Gastrocnemius medialis (tissue), 4 donors: ENCODE data around the gene NDUFB8. TPM values are rescaled to one million over a fixed set of nuclear protein-coding genes. Genes with fewer than 3 reads are reported as not detected.
A peak's percentile ranks its signal among the peaks of the same experiment; 100 is the strongest.
"Not testable (repeated sequence)": the region's sequence is repeated elsewhere in the genome, so short reads cannot be mapped to it uniquely, and the experiment has no call there.

Experiments used
- ATAC-seq, 2 donors: fragments of 150-250 bp; one replicate each; pipeline ENCODE4 v1.9.1; 2016
- DNase-seq, 2 donors: peaks; one replicate each; pipeline ENCODE4 v3.0.0-alpha.2; 2019
- H3K27ac ChIP-seq, 4 donors: fragments of 200-600 bp; sonication (generic); 1 replicate in 1 of 4; 2 replicates in 3 of 4; pipeline ENCODE4 v1.5.1; 2016 to 2018; ENCODE audit warnings: mild to moderate bottlenecking in 2 of 4, moderate library complexity in 1 of 4
- H3K27me3 ChIP-seq, 3 donors: fragments of 200-600 bp; sonication (generic) in 2 of 3; 1 replicate in 1 of 3; 2 replicates in 2 of 3; pipeline versions ENCODE4 v1.5.1 to v1.6.0; 2016 to 2019; ENCODE audit warnings: mild to moderate bottlenecking in 1 of 3, moderate library complexity in 1 of 3
- H3K36me3 ChIP-seq, 2 donors: fragments of 200-600 bp; sonication (generic) in 1 of 2; one replicate each; pipeline ENCODE4 v1.5.1; 2017 to 2018
- H3K4me1 ChIP-seq, 2 donors: fragments of 200-600 bp; sonication (generic) in 1 of 2; one replicate each; pipeline ENCODE4 v1.5.1; 2016 to 2017; ENCODE audit warnings: mild to moderate bottlenecking in 2 of 2
- H3K4me3 ChIP-seq, 4 donors: fragments of 200-600 bp; sonication (generic) in 3 of 4; 1 replicate in 1 of 4; 2 replicates in 3 of 4; pipeline ENCODE4 v1.5.1; 2016 to 2019; ENCODE audit warnings: mild to moderate bottlenecking in 2 of 4
- H3K9me3 ChIP-seq, 3 donors: fragments of 200-600 bp; sonication (generic) in 2 of 3; 1 replicate in 1 of 3; 2 replicates in 2 of 3; pipeline ENCODE4 v1.5.1; 2016 to 2019
- POLR2A ChIP-seq, 2 donors: fragments of 450-650 bp; IDR thresholded peaks; one replicate each; pipeline ENCODE4 v1.6.1; 2017; ENCODE audit warnings: antibody characterized with exemption in 2 of 2, mild to moderate bottlenecking in 2 of 2, moderate library complexity in 2 of 2
- in situ Hi-C, 4 donors: fragments of 200-750 bp; cut with MboI; loops; one replicate each; pipeline versions ENCODE4 v1.15.0 to v1.8.0; 2017; ENCODE audit warnings: low sequenced_read_pairs in 4 of 4
- intact Hi-C: fragments of 100-400 bp; cut with DNase I; formaldehyde crosslinking; loops from one replicate; pipeline ENCODE4 v1.15.1; 2023; ENCODE audit warnings: low total_unique reads
- total RNA-seq, 4 donors: library from RNA; depleted of rRNA; stranded (reverse); fragments of >200 nt; gene quantifications; one replicate each; pipeline versions ENCODE4 v1.1.0 to v1.2.3, GENCODE V29; 2016
- TF ChIP-seq, protein P1 (sequence below), 5 experiments: fragments of 450-650 bp in 3 of 5; fragments of 200-600 bp in 2 of 5; sonication (generic) in 2 of 5; IDR thresholded peaks in 4 of 5; conservative IDR thresholded peaks in 1 of 5; 1 replicate in 4 of 5; 2 replicates in 1 of 5; pipeline ENCODE4 v1.5.1; 2016 to 2019; ENCODE audit warnings: antibody characterized with exemption in 5 of 5, mild to moderate bottlenecking in 3 of 5, moderate library complexity in 3 of 5

The NDUFB8 gene
- total RNA-seq, result 100 to 1,000 TPM; 170 to 229 (median 219) TPM

DNA sequence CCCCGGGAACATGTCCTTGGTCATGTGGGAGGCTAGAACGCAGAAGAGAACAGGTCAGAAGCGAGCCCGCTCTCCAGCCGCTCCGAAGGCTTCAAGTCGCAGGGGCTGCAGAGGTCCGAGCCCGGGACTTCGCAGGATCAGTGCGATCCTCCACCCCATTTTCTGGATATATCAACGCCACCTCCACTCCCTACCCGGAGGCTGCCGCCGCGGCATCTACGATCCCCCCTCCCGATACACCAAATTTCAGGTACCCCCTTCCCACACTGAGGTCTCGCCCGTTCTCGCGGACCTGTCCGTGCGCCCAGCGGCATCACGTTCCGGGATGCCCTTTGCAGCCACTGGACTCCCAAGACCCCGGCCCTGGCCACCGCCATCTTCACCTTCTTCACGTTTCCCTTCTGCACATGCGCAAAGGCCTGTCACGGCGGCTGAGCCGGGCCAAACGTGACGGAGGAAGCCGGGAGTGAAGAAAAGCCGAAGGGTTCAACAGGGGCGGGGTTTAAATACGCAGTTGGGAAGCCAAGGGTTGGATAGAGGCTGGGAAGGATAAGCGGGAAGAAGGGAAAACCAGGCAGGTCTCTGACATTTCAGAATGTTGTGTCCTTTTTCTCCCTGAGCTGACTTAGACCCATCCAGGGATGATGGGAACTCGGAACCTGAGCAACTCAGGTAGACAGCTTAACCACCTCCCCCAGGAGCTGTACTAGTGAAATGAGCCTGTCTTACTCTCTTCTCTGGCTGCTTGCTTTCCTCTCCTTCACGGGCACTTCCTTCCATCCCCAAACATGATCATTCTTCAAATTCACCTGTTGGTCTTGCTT, at the start of gene NDUFB8:
Gene NDUFB8, minus strand, starts transcription at position 397 of the 824 bp plus-strand sequence. Its CDS starts 20 bp downstream, at position 377.
- Histone ChIP-seq H3K27ac (peak within 1 kb of the TSS; percentile 86 to 97 (median 94)), H3K36me3 (peaks cover 0 to 26% of the 10 kb centered on the region in 2 donors), H3K4me1 (peaks cover 21 to 25% of the 10 kb centered on the region in 2 donors), H3K9me3 (no peaks in the 10 kb centered on the region), H3K27me3 (no peaks in the 10 kb centered on the region), H3K4me3 (peak within 1 kb of the TSS; percentile 77 to 98 (median 86))
- peak; percentile 88 to 89 for ATAC-seq
- DNase-seq, result peak; percentile 78 to 88
- intact Hi-C loops, result loop anchor here (10.0 kb wide), 1 partner anchor 1285 kb away; the partner anchor contains the start of gene OGA
- TF ChIP-seq POLR2A (IDR thresholded peaks at IDR 0.05), result peak; percentile 77 to 83
- TF ChIP-seq, protein P1, sequence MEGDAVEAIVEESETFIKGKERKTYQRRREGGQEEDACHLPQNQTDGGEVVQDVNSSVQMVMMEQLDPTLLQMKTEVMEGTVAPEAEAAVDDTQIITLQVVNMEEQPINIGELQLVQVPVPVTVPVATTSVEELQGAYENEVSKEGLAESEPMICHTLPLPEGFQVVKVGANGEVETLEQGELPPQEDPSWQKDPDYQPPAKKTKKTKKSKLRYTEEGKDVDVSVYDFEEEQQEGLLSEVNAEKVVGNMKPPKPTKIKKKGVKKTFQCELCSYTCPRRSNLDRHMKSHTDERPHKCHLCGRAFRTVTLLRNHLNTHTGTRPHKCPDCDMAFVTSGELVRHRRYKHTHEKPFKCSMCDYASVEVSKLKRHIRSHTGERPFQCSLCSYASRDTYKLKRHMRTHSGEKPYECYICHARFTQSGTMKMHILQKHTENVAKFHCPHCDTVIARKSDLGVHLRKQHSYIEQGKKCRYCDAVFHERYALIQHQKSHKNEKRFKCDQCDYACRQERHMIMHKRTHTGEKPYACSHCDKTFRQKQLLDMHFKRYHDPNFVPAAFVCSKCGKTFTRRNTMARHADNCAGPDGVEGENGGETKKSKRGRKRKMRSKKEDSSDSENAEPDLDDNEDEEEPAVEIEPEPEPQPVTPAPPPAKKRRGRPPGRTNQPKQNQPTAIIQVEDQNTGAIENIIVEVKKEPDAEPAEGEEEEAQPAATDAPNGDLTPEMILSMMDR (IDR thresholded peaks at IDR 0.05 in 4 of 5, conservative IDR thresholded peaks at IDR 0.05 in 1 of 5), result no peak
- in situ Hi-C loops, result no loop called here

DNA sequence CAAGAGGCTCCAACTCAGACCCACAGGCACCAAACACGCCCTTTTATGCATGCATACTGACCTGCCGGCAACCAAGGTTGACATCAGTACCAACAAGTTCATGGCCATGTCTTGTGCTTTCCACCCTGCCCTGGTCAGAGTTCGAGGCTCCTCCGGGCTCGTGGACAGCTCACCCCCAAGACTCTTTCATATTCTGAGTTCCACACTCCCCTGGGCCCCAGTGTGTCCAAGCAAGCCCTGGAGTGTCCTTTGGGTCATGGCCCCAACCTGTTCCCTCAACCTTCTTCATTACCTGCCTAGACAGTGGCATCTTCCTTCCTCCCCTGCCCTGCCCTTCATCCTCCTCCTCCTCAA, 46.6 kb upstream of the NDUFB8 start:
- no peak overlapping the region for H3K27ac ChIP-seq
- H3K27me3 ChIP-seq, result peaks cover 0 to 13% (median 6%) of the 10 kb centered on the region in 3 donors
- no peak overlapping the region for H3K4me3 ChIP-seq
- no peaks in the 10 kb centered on the region for H3K9me3 ChIP-seq
- no peak for TF ChIP-seq POLR2A (IDR thresholded peaks at IDR 0.05)
- TF ChIP-seq, protein P1 (IDR thresholded peaks at IDR 0.05 in 4 of 5, conservative IDR thresholded peaks at IDR 0.05 in 1 of 5), result no peak
- no peaks in the 10 kb centered on the region for H3K36me3 ChIP-seq
- no peak for ATAC-seq
- in situ Hi-C loops, result no loop called here
- intact Hi-C loops, result no loop called here
- DNase-seq, result no peak
- H3K4me1 ChIP-seq, result no peaks in the 10 kb centered on the region

- in situ Hi-C loops, result no loop called here
- intact Hi-C loops, result no loop called here
- no peak for DNase-seq
- no peak for TF ChIP-seq POLR2A (IDR thresholded peaks at IDR 0.05)
- TF ChIP-seq, protein P1 (IDR thresholded peaks at IDR 0.05 in 4 of 5, conservative IDR thresholded peaks at IDR 0.05 in 1 of 5), result no peak
- Histone ChIP-seq H3K27me3 (peaks cover 0 to 14% (median 8%) of the 10 kb centered on the region in 3 donors), H3K27ac (no peak overlapping the region), H3K9me3 (no peaks in the 10 kb centered on the region), H3K4me1 (no peaks in the 10 kb centered on the region), H3K4me3 (no peak overlapping the region), H3K36me3 (no peaks in the 10 kb centered on the region)
- ATAC-seq, result no peak
These were observed 46.1 kb upstream of the NDUFB8 start for GRCh38 chr10:100575585-100576281.

DNA sequence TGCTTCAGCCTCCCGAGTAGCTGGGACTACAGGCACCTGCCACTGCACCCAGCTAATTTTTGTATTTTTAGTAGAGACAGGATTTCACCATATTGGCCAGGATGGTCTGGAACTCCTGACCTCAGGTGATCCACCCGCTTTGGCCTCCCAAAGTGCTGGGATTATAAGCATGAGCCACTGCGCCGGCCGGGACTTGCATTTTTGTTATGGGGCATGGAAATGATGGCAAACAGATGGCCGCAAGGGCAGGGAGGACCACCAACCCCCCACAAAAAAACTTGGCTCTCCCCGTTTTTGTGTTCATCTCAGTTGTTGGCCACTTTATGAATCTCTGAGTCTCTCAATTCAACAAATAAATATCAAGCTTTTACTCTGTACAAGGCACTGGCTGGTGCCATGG, 45.5 kb upstream of the NDUFB8 start:
- H3K27me3 ChIP-seq, result peaks cover 3 to 15% (median 12%) of the 10 kb centered on the region in 3 donors
- DNase-seq, intact Hi-C loops, H3K4me3 ChIP-seq, H3K4me1 ChIP-seq, H3K9me3 ChIP-seq, ATAC-seq, H3K27ac ChIP-seq, in situ Hi-C loops, H3K36me3 ChIP-seq: not testable (repeated sequence)
